Transverse colon (tissue), 4 donors: ENCODE measurements around the gene SERPINB12. TPM values are rescaled to one million over a fixed set of nuclear protein-coding genes. Genes with fewer than 3 reads are reported as not detected.

Experiments used
- DNase-seq: peaks from one replicate; pipeline ENCODE4 v3.0.0-alpha.2; 2019
- H3K27ac ChIP-seq, 4 donors: fragments of 200-600 bp; sonication (generic); 2 replicates each; pipeline ENCODE4 v1.5.1; 2016 to 2018; ENCODE audit warnings: inconsistent platforms in 4 of 4
- H3K27me3 ChIP-seq: fragments of 200-600 bp; sonication (generic); 2 replicates; pipeline ENCODE4 v1.5.1; 2017; ENCODE audit warnings: inconsistent platforms
- H3K36me3 ChIP-seq, 4 donors: fragments of 200-600 bp; sonication (generic); 2 replicates each; pipeline ENCODE4 v1.5.1; 2017 to 2019; ENCODE audit warnings: inconsistent platforms in 4 of 4
- H3K4me1 ChIP-seq, 4 donors: fragments of 200-600 bp; sonication (generic); 2 replicates each; pipeline ENCODE4 v1.5.1; 2017 to 2020; ENCODE audit warnings: inconsistent platforms in 4 of 4
- H3K4me3 ChIP-seq, 4 donors: fragments of 200-600 bp; sonication (generic); 1 replicate in 1 of 4; 2 replicates in 3 of 4; pipeline versions ENCODE4 v1.5.1 to v1.6.1; 2017 to 2019; ENCODE audit warnings: inconsistent platforms in 4 of 4
- H3K9me3 ChIP-seq, 2 donors: fragments of 200-600 bp; sonication (generic); 2 replicates each; pipeline ENCODE4 v1.5.1; 2017 to 2019; ENCODE audit warnings: inconsistent platforms in 2 of 2
- CTCF ChIP-seq, 5 experiments: fragments of 200-600 bp in 3 of 5; fragments of 450-650 bp in 2 of 5; sonication (generic) in 3 of 5; IDR thresholded peaks; 1 replicate in 2 of 5; 2 replicates in 3 of 5; pipeline ENCODE4 v1.5.1; 2016 to 2017; ENCODE audit warnings: antibody characterized with exemption in 5 of 5, inconsistent platforms in 3 of 5, mild to moderate bottlenecking in 2 of 5, moderate library complexity in 1 of 5
- EP300 ChIP-seq: sonication (generic); formaldehyde crosslinking; IDR thresholded peaks from one replicate; pipeline ENCODE4 v1.6.1; 2017; ENCODE audit warnings: antibody characterized with exemption, low read depth
- POLR2A ChIP-seq: fragments of 450-650 bp; IDR thresholded peaks from one replicate; pipeline ENCODE4 v1.6.1; 2016; ENCODE audit warnings: antibody characterized with exemption, mild to moderate bottlenecking, moderate library complexity
- POLR2AphosphoS5 ChIP-seq, 3 donors: sonication (generic); formaldehyde crosslinking; IDR thresholded peaks; one replicate each; pipeline ENCODE4 v1.6.1; 2016; ENCODE audit warnings: antibody characterized with exemption in 3 of 3
- WGBS, 2 donors: methylation state at CpG; one replicate each; pipeline ENCODE4 v1.1.5; 2018; ENCODE audit warnings: low coverage in 1 of 2; 5-methylcytosine and 5-hydroxymethylcytosine counted together
- in situ Hi-C, 4 donors: fragments of 200-750 bp; cut with MboI; loops; one replicate each; pipeline versions ENCODE4 v1.15.0 to v1.15.1; 2017; ENCODE audit warnings: low sequenced_read_pairs in 3 of 4, low pct_ligation_motif_present in 1 of 4, low pct_unique_long_range_greater_than_20kb in 1 of 4
- intact Hi-C: fragments of 100-400 bp; cut with DNase I; formaldehyde crosslinking; loops from one replicate; pipeline ENCODE4 v1.15.1; 2023; ENCODE audit warnings: low total_unique reads
- total RNA-seq, 4 donors: library from RNA; depleted of rRNA; stranded (reverse); fragments of >200 nt; gene quantifications; one replicate each; pipeline ENCODE4 v1.1.0, GENCODE V29; 2016

Gene SERPINB12, protein sequence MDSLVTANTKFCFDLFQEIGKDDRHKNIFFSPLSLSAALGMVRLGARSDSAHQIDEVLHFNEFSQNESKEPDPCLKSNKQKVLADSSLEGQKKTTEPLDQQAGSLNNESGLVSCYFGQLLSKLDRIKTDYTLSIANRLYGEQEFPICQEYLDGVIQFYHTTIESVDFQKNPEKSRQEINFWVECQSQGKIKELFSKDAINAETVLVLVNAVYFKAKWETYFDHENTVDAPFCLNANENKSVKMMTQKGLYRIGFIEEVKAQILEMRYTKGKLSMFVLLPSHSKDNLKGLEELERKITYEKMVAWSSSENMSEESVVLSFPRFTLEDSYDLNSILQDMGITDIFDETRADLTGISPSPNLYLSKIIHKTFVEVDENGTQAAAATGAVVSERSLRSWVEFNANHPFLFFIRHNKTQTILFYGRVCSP
- not detected for total RNA-seq

DNA sequence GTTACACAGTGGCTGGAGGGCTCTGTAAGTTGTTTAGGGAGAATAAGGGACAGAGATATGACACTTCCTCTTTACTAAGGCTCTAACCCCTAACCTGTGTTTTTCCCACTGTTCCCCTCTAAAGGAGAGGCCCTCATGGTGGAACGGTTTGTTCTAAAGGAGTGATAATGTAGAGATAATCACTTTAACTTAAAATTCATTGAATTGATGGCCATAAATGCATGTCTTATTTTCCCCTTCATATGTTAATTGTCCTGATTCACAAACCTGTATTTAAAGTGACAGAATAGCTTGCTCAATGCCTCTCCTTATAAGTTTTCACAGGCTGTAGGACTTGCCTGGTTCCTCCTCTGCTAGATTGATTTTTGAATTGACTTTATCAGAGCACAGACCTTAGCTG is at the start of gene SERPINB12:
SERPINB12 (plus strand) TSS at position 301 of the 400 bp plus-strand sequence. CDS start 13,791 bp downstream, outside the sequence.
- intact Hi-C loops (no loop called here), in situ Hi-C loops (no loop called here)
- no peak for DNase-seq
- Histone ChIP-seq H3K27me3 (no peaks in the 10 kb centered on the region), H3K4me3 (no peak within 1 kb of the TSS), H3K4me1 (no peaks in the 10 kb centered on the region), H3K27ac (no peak within 1 kb of the TSS), H3K9me3 (no peaks in the 10 kb centered on the region), H3K36me3 (no peaks in the 10 kb centered on the region)
- 74% methylated on average over 1 of the region's 1 CpG; no CpG with 5 or more reads in 1 of the 2 donors for WGBS, 2 donors
- TF ChIP-seq POLR2AphosphoS5 (IDR thresholded peaks at IDR 0.05) (no peak), POLR2A (no peak), EP300 (no peak), CTCF (IDR thresholded peaks at IDR 0.05) (no peak)

DNA sequence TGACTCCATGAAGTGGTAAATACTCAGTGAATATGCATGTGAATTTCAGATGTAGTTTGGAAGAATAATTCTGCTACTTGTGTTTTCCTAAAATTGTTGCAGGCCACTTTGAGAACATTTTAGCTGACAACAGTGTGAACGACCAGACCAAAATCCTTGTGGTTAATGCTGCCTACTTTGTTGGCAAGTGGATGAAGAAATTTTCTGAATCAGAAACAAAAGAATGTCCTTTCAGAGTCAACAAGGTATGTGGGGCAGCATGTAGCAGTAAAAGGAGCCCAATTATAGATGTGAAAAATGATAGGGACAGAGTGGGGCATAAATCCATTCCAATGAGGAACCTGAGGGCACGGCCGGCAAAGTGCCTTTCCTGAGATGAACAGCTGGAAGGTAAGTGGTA is 49.3 kb upstream of the SERPINB12 start:
- DNase-seq: no peak
- H3K4me1 ChIP-seq: peaks cover 0 to 17% (median 9%) of the 10 kb centered on the region in 4 donors
- H3K4me3 ChIP-seq: no peak overlapping the region
- TF ChIP-seq POLR2AphosphoS5 (IDR thresholded peaks at IDR 0.05): no peak
- no peak for TF ChIP-seq POLR2A
- no peak for TF ChIP-seq CTCF (IDR thresholded peaks at IDR 0.05)
- no peak for TF ChIP-seq EP300
- no peaks in the 10 kb centered on the region for H3K9me3 ChIP-seq
- WGBS, 2 donors: 75 to 77% methylated on average over 3 of the region's 3 CpGs
- in situ Hi-C loops (no loop called here), intact Hi-C loops (no loop called here)
- H3K27me3 ChIP-seq: no peaks in the 10 kb centered on the region
- H3K27ac ChIP-seq: no peak overlapping the region
- no peaks in the 10 kb centered on the region for H3K36me3 ChIP-seq

GRCh38 chr18:63495675-63496074 is 46.5 kb upstream of the SERPINB12 start:
- Histone ChIP-seq H3K36me3 (no peaks in the 10 kb centered on the region), H3K4me1 (no peaks in the 10 kb centered on the region), H3K27ac (no peak overlapping the region), H3K27me3 (no peaks in the 10 kb centered on the region), H3K4me3 (no peak overlapping the region), H3K9me3 (no peaks in the 10 kb centered on the region)
- no peak for DNase-seq
- intact Hi-C loops (no loop called here), in situ Hi-C loops (no loop called here)
- WGBS, 2 donors: 74 to 77% methylated on average over 2 of the region's 2 CpGs
- TF ChIP-seq CTCF (IDR thresholded peaks at IDR 0.05): no peak
- no peak for TF ChIP-seq POLR2A
- TF ChIP-seq EP300: no peak
- TF ChIP-seq POLR2AphosphoS5 (IDR thresholded peaks at IDR 0.05): no peak

DNA sequence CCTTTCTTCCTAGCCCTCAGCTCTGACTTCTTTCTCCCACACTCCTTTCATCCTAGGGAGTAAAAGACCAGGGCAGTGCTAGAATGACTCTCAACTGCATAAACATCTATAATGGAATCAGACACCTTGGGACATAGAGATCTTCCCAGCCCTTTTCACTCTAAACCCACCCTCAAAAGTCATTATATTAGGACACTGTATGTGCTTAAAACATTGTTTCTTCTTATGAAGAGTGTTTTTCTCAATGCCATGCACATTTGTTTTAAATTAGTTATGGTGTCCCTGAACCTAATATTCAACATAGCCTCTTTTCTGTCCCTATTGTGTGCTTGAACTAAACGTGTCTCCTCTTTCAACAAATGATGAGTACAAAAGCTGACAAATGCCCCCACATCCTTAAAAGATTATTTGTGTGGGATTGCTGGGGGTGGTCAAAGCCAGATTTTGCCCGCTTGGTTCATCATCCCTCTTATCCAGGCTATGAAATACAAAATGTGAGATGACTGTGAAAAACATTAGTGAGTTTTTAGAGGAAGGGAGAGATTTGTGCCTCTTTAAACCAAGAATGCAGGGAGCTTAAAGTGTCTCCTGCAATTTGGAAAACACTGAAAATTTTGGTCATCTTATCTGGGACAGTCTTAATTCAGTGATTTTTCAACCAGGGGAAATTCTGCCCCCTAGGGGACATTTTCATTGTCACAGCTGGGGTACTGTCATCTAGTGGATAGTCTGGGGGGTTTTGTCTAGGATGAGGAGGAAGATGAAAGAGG is 36.4 kb upstream of the SERPINB12 start:
- in situ Hi-C loops (loop anchor here (25.0 kb wide), 3 partner anchors 332 to 482 kb away; partner anchors contain the start of gene HMSD (in 1 of the 4)), intact Hi-C loops (no loop called here)
- Histone ChIP-seq H3K9me3 (no peaks in the 10 kb centered on the region), H3K27me3 (no peaks in the 10 kb centered on the region), H3K36me3 (no peaks in the 10 kb centered on the region), H3K27ac (no peak overlapping the region), H3K4me1 (no peaks in the 10 kb centered on the region), H3K4me3 (no peak overlapping the region)
- 50 to 60% methylated on average over 1 to 2 of the region's 2 CpGs for WGBS, 2 donors
- TF ChIP-seq POLR2A (no peak), CTCF (IDR thresholded peaks at IDR 0.05) (peak; percentile 53 to 64 (median 59))
- peak; percentile 28 for DNase-seq
